SK-N-SH (cell line): ENCODE results near the gene MLYCD.

Source experiments
- GABPA ChIP-seq: IDR thresholded peaks from 2 replicates; pipeline ENCODE4 v1.4.0; 2012; ENCODE audit warnings: low read depth, mild to moderate bottlenecking
- MAX ChIP-seq: IDR thresholded peaks from 2 replicates; pipeline ENCODE4 v1.4.0; 2012; ENCODE audit warnings: low read depth
- NFIC ChIP-seq: IDR thresholded peaks from 2 replicates; pipeline ENCODE4 v1.4.0; 2012; ENCODE audit warnings: borderline replicate concordance
- NRF1 ChIP-seq: IDR thresholded peaks from 2 replicates; pipeline ENCODE4 v1.6.1; 2012; ENCODE audit warnings: low read depth, mild to moderate bottlenecking, low read length
- POLR2AphosphoS5 ChIP-seq: IDR thresholded peaks from 2 replicates; pipeline ENCODE4 v1.6.1; 2012; ENCODE audit warnings: low read depth, low read length
- RCOR1 ChIP-seq: fragments of 150-350 bp; IDR thresholded peaks from 2 replicates; pipeline ENCODE4 v1.6.1; 2017; ENCODE audit warnings: antibody characterized with exemption, low read length
- REST ChIP-seq: IDR thresholded peaks from 2 replicates; pipeline ENCODE4 v1.6.1; 2012; ENCODE audit warnings: mild to moderate bottlenecking, low read depth, low read length, moderate library complexity
- RFX5 ChIP-seq: IDR thresholded peaks from 2 replicates; pipeline ENCODE4 v1.6.1; 2012; ENCODE audit warnings: mild to moderate bottlenecking, improper control_type of control experiment, low read length
- SMC3 ChIP-seq: IDR thresholded peaks from 2 replicates; pipeline ENCODE4 v1.6.1; 2012; ENCODE audit warnings: low read depth, low read length, improper control_type of control experiment
- TF ChIP-seq, protein P1 (sequence below): fragments of 200-600 bp; sonication (generic); IDR thresholded peaks from 2 replicates; pipeline ENCODE4 v1.6.1; 2017; ENCODE audit warnings: antibody characterized with exemption, mild to moderate bottlenecking, moderate library complexity
- TF ChIP-seq, protein P2 (sequence below): fragments of 150-350 bp; IDR thresholded peaks from 2 replicates; pipeline ENCODE4 v1.6.1; 2017; ENCODE audit warnings: antibody characterized with exemption, low read length, low read depth, borderline replicate concordance

- no peak for TF ChIP-seq NRF1
- TF ChIP-seq GABPA = no peak
- no peak for TF ChIP-seq MAX
- TF ChIP-seq, protein P1, sequence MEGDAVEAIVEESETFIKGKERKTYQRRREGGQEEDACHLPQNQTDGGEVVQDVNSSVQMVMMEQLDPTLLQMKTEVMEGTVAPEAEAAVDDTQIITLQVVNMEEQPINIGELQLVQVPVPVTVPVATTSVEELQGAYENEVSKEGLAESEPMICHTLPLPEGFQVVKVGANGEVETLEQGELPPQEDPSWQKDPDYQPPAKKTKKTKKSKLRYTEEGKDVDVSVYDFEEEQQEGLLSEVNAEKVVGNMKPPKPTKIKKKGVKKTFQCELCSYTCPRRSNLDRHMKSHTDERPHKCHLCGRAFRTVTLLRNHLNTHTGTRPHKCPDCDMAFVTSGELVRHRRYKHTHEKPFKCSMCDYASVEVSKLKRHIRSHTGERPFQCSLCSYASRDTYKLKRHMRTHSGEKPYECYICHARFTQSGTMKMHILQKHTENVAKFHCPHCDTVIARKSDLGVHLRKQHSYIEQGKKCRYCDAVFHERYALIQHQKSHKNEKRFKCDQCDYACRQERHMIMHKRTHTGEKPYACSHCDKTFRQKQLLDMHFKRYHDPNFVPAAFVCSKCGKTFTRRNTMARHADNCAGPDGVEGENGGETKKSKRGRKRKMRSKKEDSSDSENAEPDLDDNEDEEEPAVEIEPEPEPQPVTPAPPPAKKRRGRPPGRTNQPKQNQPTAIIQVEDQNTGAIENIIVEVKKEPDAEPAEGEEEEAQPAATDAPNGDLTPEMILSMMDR = no peak
- TF ChIP-seq, protein P2, sequence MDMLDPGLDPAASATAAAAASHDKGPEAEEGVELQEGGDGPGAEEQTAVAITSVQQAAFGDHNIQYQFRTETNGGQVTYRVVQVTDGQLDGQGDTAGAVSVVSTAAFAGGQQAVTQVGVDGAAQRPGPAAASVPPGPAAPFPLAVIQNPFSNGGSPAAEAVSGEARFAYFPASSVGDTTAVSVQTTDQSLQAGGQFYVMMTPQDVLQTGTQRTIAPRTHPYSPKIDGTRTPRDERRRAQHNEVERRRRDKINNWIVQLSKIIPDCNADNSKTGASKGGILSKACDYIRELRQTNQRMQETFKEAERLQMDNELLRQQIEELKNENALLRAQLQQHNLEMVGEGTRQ = no peak
- no peak for TF ChIP-seq NFIC
- TF ChIP-seq SMC3 = no peak
- TF ChIP-seq POLR2AphosphoS5 = no peak
- no peak for TF ChIP-seq REST
- no peak for TF ChIP-seq RFX5
- TF ChIP-seq RCOR1 = no peak
Observed at GRCh38 chr16:83958846-83959565, 60.1 kb downstream of the MLYCD start.
